Trophoblast cell (in vitro differentiated cells and primary cell): ENCODE measurements around the gene USF3.
A peak's percentile ranks its signal among the peaks of the same experiment; 100 is the strongest.

Experiments
- DNase-seq, 2 donors: peaks; one replicate each; pipeline ENCODE4 v3.0.0-alpha.2; 2016
- H2AFZ ChIP-seq: 2 replicates; pipeline ENCODE4 v1.6.1; 2013; ENCODE audit warnings: low read length, moderate library complexity, mild to moderate bottlenecking; ENCODE audit not compliant: insufficient read depth, poor library complexity
- H2AK5ac ChIP-seq: 2 replicates; pipeline ENCODE4 v1.6.1; 2013; ENCODE audit warnings: mild to moderate bottlenecking, low read length
- H2BK120ac ChIP-seq: 2 replicates; pipeline ENCODE4 v1.6.1; 2013; ENCODE audit warnings: low read length, mild to moderate bottlenecking, moderate library complexity; ENCODE audit not compliant: insufficient read depth, poor library complexity
- H2BK12ac ChIP-seq: 2 replicates; pipeline ENCODE4 v1.6.1; 2013; ENCODE audit warnings: mild to moderate bottlenecking, low read length, moderate library complexity
- H2BK5ac ChIP-seq: 2 replicates; pipeline ENCODE4 v1.6.1; 2013; ENCODE audit warnings: low read length, low read depth, moderate library complexity, mild to moderate bottlenecking; ENCODE audit not compliant: poor library complexity
- H3K14ac ChIP-seq: 2 replicates; pipeline ENCODE4 v1.6.1; 2013; ENCODE audit warnings: mild to moderate bottlenecking, low read length
- H3K18ac ChIP-seq: 2 replicates; pipeline ENCODE4 v1.6.1; 2013; ENCODE audit warnings: mild to moderate bottlenecking, low read length
- H3K23ac ChIP-seq: 2 replicates; pipeline ENCODE4 v1.6.1; 2013; ENCODE audit warnings: low read length
- H3K27ac ChIP-seq: 2 replicates; pipeline ENCODE4 v1.5.1; 2013; ENCODE audit warnings: low read depth, mild to moderate bottlenecking, inconsistent platforms, low read length, moderate library complexity
- H3K27me3 ChIP-seq: 2 replicates; pipeline ENCODE4 v1.6.1; 2013; ENCODE audit warnings: inconsistent platforms, mild to moderate bottlenecking, low read length, moderate library complexity; ENCODE audit not compliant: insufficient read depth
- H3K36me3 ChIP-seq, 2 experiments: 1 replicate in 1 of 2; 2 replicates in 1 of 2; pipeline ENCODE4 v1.6.1; 2013; ENCODE audit warnings: low read length in 2 of 2, mild to moderate bottlenecking in 2 of 2, moderate library complexity in 1 of 2; ENCODE audit not compliant: insufficient read depth in 2 of 2, control insufficient read depth in 1 of 2
- H3K4ac ChIP-seq: 2 replicates; pipeline ENCODE4 v1.6.1; 2013; ENCODE audit warnings: low read depth, mild to moderate bottlenecking, low read length, moderate library complexity
- H3K4me1 ChIP-seq, 2 experiments: 1 replicate in 1 of 2; 2 replicates in 1 of 2; pipeline ENCODE4 v1.6.1; 2013; ENCODE audit warnings: low read length in 2 of 2, mild to moderate bottlenecking in 2 of 2, moderate library complexity in 1 of 2; ENCODE audit not compliant: insufficient read depth in 2 of 2, control insufficient read depth in 1 of 2
- H3K4me2 ChIP-seq: 2 replicates; pipeline ENCODE4 v1.6.1; 2013; ENCODE audit warnings: inconsistent platforms, mild to moderate bottlenecking, low read length, moderate library complexity
- H3K4me3 ChIP-seq: 2 replicates; pipeline ENCODE4 v1.5.1; 2013; ENCODE audit warnings: mild to moderate bottlenecking, low read depth, low read length, inconsistent platforms
- H3K79me1 ChIP-seq: one replicate; pipeline ENCODE4 v1.6.1; 2013; ENCODE audit warnings: low read length
- H3K79me2 ChIP-seq: 2 replicates; pipeline ENCODE4 v1.6.1; 2013; ENCODE audit warnings: low read length, mild to moderate bottlenecking; ENCODE audit not compliant: control insufficient read depth, insufficient read depth, poor library complexity
- H3K9ac ChIP-seq: 2 replicates; pipeline ENCODE4 v1.6.1; 2013; ENCODE audit warnings: mild to moderate bottlenecking, low read length
- H3K9me3 ChIP-seq: 2 replicates; pipeline ENCODE4 v1.6.1; 2013; ENCODE audit warnings: low read depth, mild to moderate bottlenecking, control low read depth, inconsistent platforms, low read length; ENCODE audit not compliant: insufficient read depth
- H4K12ac ChIP-seq: 2 replicates; pipeline ENCODE4 v1.6.1; 2013; ENCODE audit warnings: low read depth, mild to moderate bottlenecking, low read length, moderate library complexity
- H4K8ac ChIP-seq: 2 replicates; pipeline ENCODE4 v1.6.1; 2013; ENCODE audit warnings: low read depth, mild to moderate bottlenecking, low read length, moderate library complexity
- H4K91ac ChIP-seq: one replicate; pipeline ENCODE4 v1.6.1; 2013; ENCODE audit warnings: low read depth, mild to moderate bottlenecking, low read length, moderate library complexity
- WGBS: extraction: QIAGEN DNeasy Blood & Tissue Kit; methylation state at CpG from one replicate; pipeline ENCODE4 v1.1.7; 2013; ENCODE audit warnings: missing lambda C conversion rate; ENCODE audit not compliant: insufficient read length, insufficient coverage; ENCODE audit errors: extremely low coverage; 5-methylcytosine and 5-hydroxymethylcytosine counted together

Gene USF3

DNA sequence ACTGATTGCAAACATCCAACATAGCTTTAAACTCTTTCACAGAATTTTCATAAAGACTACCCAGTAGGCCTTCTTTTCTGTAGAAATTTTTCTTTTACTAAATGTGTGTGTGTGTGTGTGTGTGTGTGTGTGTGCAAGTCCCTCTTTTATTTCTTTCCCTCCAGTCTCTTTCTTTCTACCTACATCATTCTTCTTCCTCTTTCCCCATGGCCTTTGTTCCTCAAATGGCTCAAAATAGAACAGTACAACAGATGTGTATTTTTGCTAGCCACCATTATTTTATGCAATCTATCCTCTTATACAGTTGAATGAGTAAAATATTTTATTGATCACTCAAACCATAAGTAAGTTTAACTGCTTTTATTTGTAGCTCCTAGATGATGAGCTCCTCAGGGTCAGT is 76.4 kb downstream of the USF3 start:
- no peak overlapping the region for H3K23ac ChIP-seq
- no peaks in the 10 kb centered on the region for H3K79me1 ChIP-seq
- DNase-seq, result no peak
- no peaks in the 10 kb centered on the region for H3K27me3 ChIP-seq
- no peaks in the 10 kb centered on the region for H3K9me3 ChIP-seq
- H2BK12ac ChIP-seq, result no peak overlapping the region
- H2BK5ac ChIP-seq, result no peak overlapping the region
- no peak overlapping the region for H2AK5ac ChIP-seq
- H3K27ac ChIP-seq, result no peak overlapping the region
- no peak overlapping the region for H3K9ac ChIP-seq
- H3K36me3 ChIP-seq, result no peaks in the 10 kb centered on the region
- no peak overlapping the region for H4K12ac ChIP-seq
- no peak overlapping the region for H2BK120ac ChIP-seq
- H3K4me2 ChIP-seq, result no peak overlapping the region
- no peaks in the 10 kb centered on the region for H3K79me2 ChIP-seq
- H4K91ac ChIP-seq, result no peak overlapping the region
- no peak overlapping the region for H4K8ac ChIP-seq
- H3K18ac ChIP-seq, result no peak overlapping the region
- no peak overlapping the region for H3K14ac ChIP-seq
- H3K4me1 ChIP-seq, result no peaks in the 10 kb centered on the region
- H3K4me3 ChIP-seq, result no peak overlapping the region
- no peak overlapping the region for H3K4ac ChIP-seq
- no peak overlapping the region for H2AFZ ChIP-seq

DNA sequence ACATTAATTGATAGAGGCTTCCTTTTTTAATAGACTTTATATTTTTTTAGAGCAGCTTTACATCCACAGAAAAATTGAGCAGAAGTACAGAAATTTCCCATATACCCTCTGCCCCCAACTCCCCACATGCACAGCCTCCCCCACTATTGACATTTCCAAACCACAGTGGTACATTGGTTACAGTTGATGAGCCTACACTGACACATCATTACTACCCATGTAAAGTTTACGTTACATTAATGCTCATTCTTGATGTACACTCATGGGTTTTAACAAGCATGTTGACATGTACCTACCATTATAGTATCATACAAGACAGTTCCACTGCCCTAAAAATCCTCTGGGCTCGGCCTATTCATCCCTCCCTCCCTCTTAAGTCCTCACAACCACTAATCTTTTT is 78.7 kb downstream of the USF3 start:
- H2BK5ac ChIP-seq, result no peak overlapping the region
- H3K4ac ChIP-seq, result no peak overlapping the region
- no peaks in the 10 kb centered on the region for H3K4me1 ChIP-seq
- H2BK12ac ChIP-seq, result no peak overlapping the region
- H3K18ac ChIP-seq, result no peak overlapping the region
- H3K4me3 ChIP-seq, result no peak overlapping the region
- H4K12ac ChIP-seq, result no peak overlapping the region
- no peak overlapping the region for H3K4me2 ChIP-seq
- no peak overlapping the region for H2AK5ac ChIP-seq
- WGBS, result no CpG with 5 or more reads among the region's 2 CpGs
- H4K8ac ChIP-seq, result no peak overlapping the region
- H3K9ac ChIP-seq, result no peak overlapping the region
- H3K14ac ChIP-seq, result no peak overlapping the region
- no peak overlapping the region for H3K27ac ChIP-seq
- DNase-seq, result no peak
- H3K27me3 ChIP-seq, result no peaks in the 10 kb centered on the region
- H3K79me2 ChIP-seq, result no peaks in the 10 kb centered on the region
- no peak overlapping the region for H2AFZ ChIP-seq
- no peaks in the 10 kb centered on the region for H3K36me3 ChIP-seq
- no peak overlapping the region for H2BK120ac ChIP-seq
- H3K79me1 ChIP-seq, result no peaks in the 10 kb centered on the region
- no peak overlapping the region for H3K23ac ChIP-seq
- H4K91ac ChIP-seq, result no peak overlapping the region
- H3K9me3 ChIP-seq, result no peaks in the 10 kb centered on the region

DNA sequence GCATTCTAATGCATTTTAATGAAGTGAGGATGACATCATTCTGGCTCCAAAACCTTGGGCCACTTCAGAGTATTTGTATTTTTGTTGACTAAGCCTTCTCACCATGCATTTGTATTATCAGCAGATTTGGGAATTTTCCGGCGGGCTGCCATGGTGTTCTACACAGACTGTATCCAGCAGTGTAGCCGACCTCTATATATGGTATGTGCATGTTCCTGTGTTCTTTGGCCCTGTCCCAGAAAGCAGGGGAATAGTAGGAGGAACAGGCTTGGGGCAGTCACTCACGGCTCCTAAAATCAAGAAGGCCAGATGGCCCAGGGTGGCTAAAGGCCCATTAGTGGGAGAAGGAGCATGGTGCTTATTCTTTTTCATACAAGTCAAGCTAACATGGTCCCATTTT is 80.5 kb downstream of the USF3 start:
- no peak for DNase-seq
- no peaks in the 10 kb centered on the region for H3K4me1 ChIP-seq
- no peak overlapping the region for H2BK5ac ChIP-seq
- no peaks in the 10 kb centered on the region for H3K9me3 ChIP-seq
- no peak overlapping the region for H2BK120ac ChIP-seq
- no peak overlapping the region for H2BK12ac ChIP-seq
- no peak overlapping the region for H3K14ac ChIP-seq
- no peak overlapping the region for H3K23ac ChIP-seq
- H3K79me1 ChIP-seq, result no peaks in the 10 kb centered on the region
- no peak overlapping the region for H3K4me3 ChIP-seq
- no peak overlapping the region for H2AK5ac ChIP-seq
- H3K27me3 ChIP-seq, result no peaks in the 10 kb centered on the region
- no peak overlapping the region for H3K4ac ChIP-seq
- H4K91ac ChIP-seq, result no peak overlapping the region
- no peaks in the 10 kb centered on the region for H3K36me3 ChIP-seq
- no peak overlapping the region for H3K27ac ChIP-seq
- no peak overlapping the region for H4K12ac ChIP-seq
- no peak overlapping the region for H3K18ac ChIP-seq
- WGBS, result no CpG with 5 or more reads among the region's 4 CpGs
- no peaks in the 10 kb centered on the region for H3K79me2 ChIP-seq
- no peak overlapping the region for H3K4me2 ChIP-seq
- no peak overlapping the region for H2AFZ ChIP-seq
- H4K8ac ChIP-seq, result no peak overlapping the region
- H3K9ac ChIP-seq, result no peak overlapping the region

DNA sequence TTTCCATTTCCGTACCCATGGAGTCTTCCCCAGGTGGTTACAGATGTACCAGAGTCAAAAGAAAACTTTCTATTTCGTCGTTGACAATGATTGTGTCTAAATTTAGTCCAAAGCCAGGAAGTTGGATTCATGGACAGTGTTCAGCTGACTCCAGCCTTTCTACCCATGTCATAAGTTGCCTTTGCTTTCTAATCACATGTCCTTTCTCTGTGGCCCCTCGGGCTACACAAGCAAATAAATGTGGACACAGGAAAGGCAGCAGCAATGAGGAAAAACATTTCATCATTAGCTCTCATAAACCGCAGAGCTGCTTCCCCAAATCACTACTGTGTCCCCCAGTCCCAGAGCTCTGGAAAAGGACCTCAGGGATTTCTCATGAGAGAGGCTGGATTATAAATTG is 82.0 kb downstream of the USF3 start:
- no peaks in the 10 kb centered on the region for H3K9me3 ChIP-seq
- peak overlapping the region; percentile 23 for H4K8ac ChIP-seq
- no peak overlapping the region for H3K9ac ChIP-seq
- H3K79me1 ChIP-seq, result no peaks in the 10 kb centered on the region
- no peak overlapping the region for H2BK12ac ChIP-seq
- peak overlapping the region; percentile 35 for H2AFZ ChIP-seq
- H2AK5ac ChIP-seq, result no peak overlapping the region
- no peak overlapping the region for H3K27ac ChIP-seq
- H2BK5ac ChIP-seq, result no peak overlapping the region
- H3K79me2 ChIP-seq, result no peaks in the 10 kb centered on the region
- H2BK120ac ChIP-seq, result no peak overlapping the region
- H4K12ac ChIP-seq, result peak overlapping the region; percentile 35
- H4K91ac ChIP-seq, result no peak overlapping the region
- no peak overlapping the region for H3K23ac ChIP-seq
- no peak overlapping the region for H3K4ac ChIP-seq
- no peaks in the 10 kb centered on the region for H3K27me3 ChIP-seq
- H3K4me1 ChIP-seq, result no peaks in the 10 kb centered on the region
- no peak overlapping the region for H3K4me3 ChIP-seq
- no peak overlapping the region for H3K14ac ChIP-seq
- no peaks in the 10 kb centered on the region for H3K36me3 ChIP-seq
- no peak overlapping the region for H3K18ac ChIP-seq
- no peak overlapping the region for H3K4me2 ChIP-seq
- WGBS, result no CpG with 5 or more reads among the region's 5 CpGs
- peak in 1 of 2 donors; percentile 2 for DNase-seq

DNA sequence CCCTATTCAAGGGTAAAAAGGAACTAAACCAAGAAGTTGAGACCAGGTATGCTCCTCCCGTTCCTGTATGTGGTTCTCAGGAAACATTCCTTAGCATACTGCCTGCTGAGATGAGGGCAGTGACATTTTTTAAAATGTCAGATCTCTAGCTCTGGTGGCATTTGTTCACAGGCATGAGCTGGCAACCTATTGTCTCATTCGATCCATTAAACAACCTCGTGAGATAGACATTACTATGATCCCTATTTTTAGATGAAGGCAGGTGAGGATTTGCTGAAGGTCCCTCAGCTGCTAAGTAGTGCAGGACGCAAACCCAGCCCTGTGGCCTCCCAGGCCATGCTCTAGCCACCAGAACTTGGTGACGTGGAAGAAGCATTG is 89.2 kb downstream of the USF3 start:
- H3K79me1 ChIP-seq, result no peaks in the 10 kb centered on the region
- no peaks in the 10 kb centered on the region for H3K4me1 ChIP-seq
- no peaks in the 10 kb centered on the region for H3K27me3 ChIP-seq
- no peak overlapping the region for H2BK120ac ChIP-seq
- H3K14ac ChIP-seq, result no peak overlapping the region
- no peak overlapping the region for H2AK5ac ChIP-seq
- no peak overlapping the region for H2AFZ ChIP-seq
- no peak overlapping the region for H3K4me2 ChIP-seq
- no peak overlapping the region for H4K91ac ChIP-seq
- H3K4me3 ChIP-seq, result no peak overlapping the region
- no CpG with 5 or more reads among the region's 5 CpGs for WGBS
- no peak for DNase-seq
- no peak overlapping the region for H3K18ac ChIP-seq
- H4K8ac ChIP-seq, result no peak overlapping the region
- no peak overlapping the region for H3K9ac ChIP-seq
- no peak overlapping the region for H3K27ac ChIP-seq
- no peaks in the 10 kb centered on the region for H3K36me3 ChIP-seq
- H3K79me2 ChIP-seq, result no peaks in the 10 kb centered on the region
- H3K9me3 ChIP-seq, result no peaks in the 10 kb centered on the region
- no peak overlapping the region for H4K12ac ChIP-seq
- no peak overlapping the region for H2BK5ac ChIP-seq
- no peak overlapping the region for H3K23ac ChIP-seq
- H3K4ac ChIP-seq, result no peak overlapping the region
- no peak overlapping the region for H2BK12ac ChIP-seq
